Islet precursor cell (in vitro differentiated cells): ENCODE results near the gene DNAAF9.
"Not testable (repeated sequence)": the region's sequence is repeated elsewhere in the genome, so short reads cannot be mapped to it uniquely, and the experiment has no call there.

Experiments
- DNase-seq: peaks from one replicate; pipeline ENCODE4 v3.0.0-alpha.2; 2018

DNAAF9 gene

GRCh38 chr20:3407040-3407770, at the start of gene DNAAF9:
Gene DNAAF9, minus strand, starts transcription at chr20:3407669. Its CDS starts 112 bp downstream, at chr20:3407557.
- DNase-seq = peak; percentile 85

DNA sequence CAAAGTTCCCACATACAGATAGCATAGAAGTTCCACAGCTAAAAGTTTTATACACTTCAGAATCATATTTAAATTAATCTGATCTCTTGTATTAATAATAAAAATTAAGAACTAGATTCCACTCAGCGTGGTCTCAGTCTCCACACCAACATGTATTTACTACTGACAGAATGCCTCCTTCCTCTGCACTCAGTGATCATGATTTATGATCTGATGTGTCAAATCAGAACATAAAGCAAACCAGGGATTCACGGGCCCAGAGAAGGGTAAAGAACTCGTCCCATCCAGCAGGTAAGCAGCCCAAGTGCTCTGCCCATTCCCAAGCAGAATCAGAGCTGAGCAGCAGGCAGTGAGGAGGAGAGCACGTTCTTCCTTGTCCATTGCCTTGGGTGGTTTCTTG, 49.2 kb upstream of the DNAAF9 start:
- no peak for DNase-seq

- DNase-seq = no peak
These were observed 47.4 kb upstream of the DNAAF9 start for GRCh38 chr20:3454831-3455230.

GRCh38 chr20:3452690-3453089, 45.2 kb upstream of the DNAAF9 start:
- DNase-seq = no peak

DNA sequence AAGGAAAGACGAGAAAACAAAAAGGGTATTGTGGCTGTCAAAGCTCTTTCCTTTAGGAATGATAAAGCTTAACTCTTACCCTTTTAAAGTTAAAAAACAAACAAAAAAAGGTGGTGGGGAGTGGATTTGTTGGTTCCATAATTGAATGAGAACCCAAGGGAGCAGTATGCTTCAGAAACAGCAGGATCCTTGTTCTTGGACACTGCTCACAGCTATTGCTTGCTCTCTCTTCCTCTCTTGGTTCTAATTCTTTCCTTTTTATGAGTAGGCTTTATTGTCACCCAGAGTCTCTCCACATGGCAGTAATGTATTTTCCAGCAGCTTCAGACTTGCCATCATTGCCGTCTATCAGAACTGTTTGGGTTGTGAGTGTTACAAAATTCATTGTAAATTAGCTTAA, 44.7 kb upstream of the DNAAF9 start:
- DNase-seq = no peak

DNA sequence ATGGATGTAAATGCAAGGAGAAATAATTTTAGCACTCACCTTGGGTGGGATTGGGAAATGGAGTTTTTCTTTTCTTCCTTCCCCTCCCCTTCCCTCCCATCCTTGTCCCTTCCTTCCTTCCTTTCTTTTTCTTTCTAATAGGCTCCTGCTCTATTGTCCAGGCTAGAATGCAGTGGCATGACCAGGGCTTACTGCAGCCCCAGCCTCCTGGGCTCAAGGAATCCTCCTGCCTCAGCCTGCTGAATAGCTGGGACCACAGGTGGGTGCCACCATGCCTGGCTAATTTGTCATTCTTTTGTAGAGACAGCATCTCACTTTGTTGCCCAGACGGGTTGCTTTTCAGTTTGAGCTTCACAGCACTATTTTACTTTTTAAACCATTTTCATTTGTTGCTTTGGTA, 41.9 kb upstream of the DNAAF9 start:
- no peak for DNase-seq

- no peak for DNase-seq
These were observed 39.9 kb upstream of the DNAAF9 start for GRCh38 chr20:3447321-3447720.

- no peak for DNase-seq
These were observed 39.3 kb upstream of the DNAAF9 start for GRCh38 chr20:3446779-3447178.

DNA sequence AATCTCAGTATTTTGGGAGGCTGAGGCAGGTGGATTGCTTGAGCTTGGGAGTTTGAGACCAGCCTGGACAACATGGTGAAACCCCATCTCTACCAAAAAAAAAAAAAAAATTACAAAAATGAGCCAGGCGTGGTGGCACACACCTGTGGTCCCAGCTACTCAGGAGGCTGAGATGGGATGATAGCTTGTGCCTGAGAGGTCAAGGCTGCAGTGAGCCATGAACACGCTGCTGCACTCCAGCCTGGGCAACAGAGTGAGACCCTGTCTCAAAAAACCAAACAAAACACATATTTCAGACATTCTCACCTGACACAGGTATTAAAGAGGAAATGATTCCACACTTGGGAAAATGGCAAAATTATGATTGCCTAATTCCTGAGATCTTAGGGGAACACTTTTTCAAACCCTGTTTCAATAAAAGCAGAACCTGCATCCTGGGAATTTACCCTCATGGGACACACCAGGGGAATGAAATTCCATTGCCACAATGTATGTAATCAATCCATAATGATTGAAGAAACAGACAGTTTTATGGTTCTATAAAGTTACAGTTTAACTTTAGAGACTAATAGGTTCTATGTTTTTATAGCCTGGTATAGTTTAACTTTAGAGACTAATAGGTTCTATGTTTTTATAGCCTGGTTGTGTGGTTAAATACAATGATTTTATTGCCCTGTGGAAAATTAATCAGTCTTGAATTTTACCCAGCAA, 29.6 kb upstream of the DNAAF9 start:
- DNase-seq = no peak

GRCh38 chr20:3434232-3434631, 26.8 kb upstream of the DNAAF9 start:
- DNase-seq = no peak

GRCh38 chr20:3433744-3434143, 26.3 kb upstream of the DNAAF9 start:
- no peak for DNase-seq

DNA sequence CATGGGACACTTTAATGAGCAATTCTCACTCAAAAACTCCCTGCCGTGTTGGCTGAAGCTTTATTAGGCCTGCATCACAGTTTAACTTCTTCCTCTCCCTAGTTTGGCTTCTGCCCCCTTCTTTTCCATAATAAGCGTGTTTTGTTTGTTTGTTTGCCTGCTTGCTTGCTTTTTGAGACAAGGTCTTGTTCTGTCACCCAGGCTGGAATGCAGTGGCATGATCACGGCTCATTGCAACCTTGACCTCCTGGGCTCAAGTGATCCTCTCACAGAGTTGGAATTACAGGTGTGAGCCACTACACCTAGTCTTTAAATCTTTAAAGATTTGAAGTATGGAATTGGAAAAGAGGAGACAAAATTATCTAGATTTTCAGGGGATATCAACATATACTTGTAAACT, 25.4 kb upstream of the DNAAF9 start:
- no peak for DNase-seq

DNA sequence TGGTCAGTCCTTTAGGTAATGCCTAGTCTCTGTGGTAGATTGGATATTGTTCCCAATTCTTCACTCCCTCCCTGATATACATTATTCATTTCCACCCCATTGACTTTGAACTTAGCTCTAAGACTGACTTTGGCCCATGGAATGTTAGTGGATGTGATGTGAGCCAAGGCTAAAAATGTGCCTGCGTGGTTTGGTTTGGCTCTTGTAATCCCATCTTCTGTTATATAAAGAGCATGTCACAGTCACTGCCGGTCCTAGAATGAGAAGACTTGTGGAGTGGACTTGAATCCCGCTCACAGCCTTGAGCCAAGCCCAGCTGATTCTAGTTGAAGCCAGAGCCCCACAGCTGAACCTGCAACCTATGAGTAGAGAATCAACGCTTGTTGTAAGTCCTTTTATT, 23.6 kb upstream of the DNAAF9 start:
- no peak for DNase-seq

DNA sequence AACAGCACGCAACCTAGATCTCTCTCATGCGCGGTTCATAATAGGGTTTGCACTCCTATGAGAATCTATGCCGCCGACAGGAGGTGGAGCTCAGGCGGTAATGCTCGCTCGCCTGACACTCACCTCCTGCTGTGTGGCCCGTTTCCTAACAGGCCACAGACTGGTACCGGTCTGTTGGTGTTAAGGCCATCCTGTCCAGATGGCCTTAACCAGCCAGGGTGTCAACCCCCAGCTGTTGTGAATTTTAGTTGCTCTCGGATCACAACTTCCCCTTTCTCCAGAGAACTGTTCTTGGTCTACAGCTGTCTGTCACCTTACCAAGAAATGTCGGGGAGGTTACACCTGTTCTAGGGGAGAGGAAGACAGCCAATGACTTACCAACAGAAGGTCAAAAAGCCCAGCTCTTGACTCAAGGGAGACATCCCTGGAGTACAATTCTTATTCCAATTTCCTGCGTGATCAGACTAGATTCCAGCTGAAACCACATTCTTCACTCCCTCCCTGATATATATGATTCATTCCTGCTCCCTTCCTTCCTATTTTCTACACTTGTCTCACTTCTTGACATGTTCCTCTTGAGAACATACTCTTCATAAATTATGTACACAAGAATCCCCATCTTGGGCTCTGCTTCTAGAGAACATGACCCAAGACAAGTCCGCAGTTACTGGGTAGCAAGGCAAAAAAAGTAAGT, 23.1 kb upstream of the DNAAF9 start:
- DNase-seq = no peak

DNA sequence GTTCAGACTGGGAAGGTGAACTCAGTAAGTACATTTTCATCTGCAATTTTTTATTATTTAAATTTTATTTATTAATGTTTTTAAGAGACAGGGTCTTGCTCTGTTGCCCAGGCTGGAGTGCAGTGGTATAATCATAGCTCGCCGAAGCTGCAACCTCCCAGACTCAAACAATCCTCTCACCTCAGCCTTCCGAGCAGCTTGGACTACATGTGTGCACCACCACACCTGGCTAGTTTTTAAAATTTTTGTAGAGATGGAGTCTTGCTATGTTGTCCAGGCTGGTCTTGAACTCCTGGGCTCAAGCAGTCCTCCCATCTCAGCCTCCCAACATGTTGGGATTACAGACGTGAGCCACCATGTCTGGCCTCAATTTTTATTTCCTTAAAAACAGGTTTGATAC, 19.3 kb upstream of the DNAAF9 start:
- DNase-seq = not testable (repeated sequence)

- DNase-seq = no peak
These were observed 15.7 kb upstream of the DNAAF9 start for GRCh38 chr20:3423126-3423525.

GRCh38 chr20:3421985-3422384, 14.5 kb upstream of the DNAAF9 start:
- DNase-seq = no peak

DNA sequence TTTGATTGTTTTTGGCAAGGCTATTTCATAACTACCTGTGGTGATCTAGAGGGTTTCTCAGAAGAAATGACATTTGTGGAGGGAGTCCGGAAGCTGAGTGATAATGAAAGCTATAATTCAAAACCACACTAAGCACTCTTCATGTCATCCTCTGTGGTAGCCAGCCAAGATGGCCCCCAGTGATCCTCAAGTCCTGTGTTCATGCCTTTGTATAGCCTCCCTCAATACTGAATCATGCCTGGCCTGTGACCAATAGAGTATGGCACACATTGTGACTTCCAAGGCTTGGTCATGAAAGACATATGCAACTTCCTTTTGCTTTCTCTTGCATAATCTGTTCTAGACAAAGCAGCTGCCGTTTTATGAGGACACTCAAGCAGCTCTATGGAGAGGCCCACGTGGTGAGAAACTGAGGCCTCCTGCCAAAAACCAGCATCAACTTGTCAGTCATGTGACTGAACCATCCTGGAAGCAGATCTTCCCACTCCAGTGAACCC, 12.8 kb upstream of the DNAAF9 start:
- no peak for DNase-seq

GRCh38 chr20:3418161-3418560, 10.7 kb upstream of the DNAAF9 start:
- DNase-seq = not testable (repeated sequence)

- DNase-seq = no peak
These were observed 6.7 kb upstream of the DNAAF9 start for GRCh38 chr20:3414122-3414521.

- no peak for DNase-seq
These were observed 6.0 kb upstream of the DNAAF9 start for GRCh38 chr20:3413393-3413889.

- no peak for DNase-seq
These were observed 5.3 kb upstream of the DNAAF9 start for GRCh38 chr20:3412600-3413392.

GRCh38 chr20:3410464-3410863, 3.0 kb upstream of the DNAAF9 start:
- no peak for DNase-seq
